Right renal pelvis (tissue), 4 donors: ENCODE results near the gene GPR37L1. TPM values are rescaled to one million over a fixed set of nuclear protein-coding genes. Genes with fewer than 3 reads are reported as not detected.

ENCODE experiments used
- DNase-seq, 4 donors: peaks; one replicate each; pipeline ENCODE4 v3.0.0-alpha.2; 2013; ENCODE audit warnings: low read depth in 4 of 4, low spot score in 3 of 4, missing footprints in 1 of 4
- polyA plus RNA-seq, 4 donors: library from polyadenylated mRNA; unstranded; fragments of 120-200 nt; gene quantifications; one replicate each; pipeline ENCODE4 v1.2.1, GENCODE V29; 2013; ENCODE audit not compliant: insufficient read length in 4 of 4

GPR37L1 gene
- polyA plus RNA-seq, 4 donors: 0.04 to 0.13 (median 0.04) TPM

- no peak for DNase-seq
Measured at GRCh38 chr1:202153284-202153683, 30.6 kb downstream of the GPR37L1 start.

DNA sequence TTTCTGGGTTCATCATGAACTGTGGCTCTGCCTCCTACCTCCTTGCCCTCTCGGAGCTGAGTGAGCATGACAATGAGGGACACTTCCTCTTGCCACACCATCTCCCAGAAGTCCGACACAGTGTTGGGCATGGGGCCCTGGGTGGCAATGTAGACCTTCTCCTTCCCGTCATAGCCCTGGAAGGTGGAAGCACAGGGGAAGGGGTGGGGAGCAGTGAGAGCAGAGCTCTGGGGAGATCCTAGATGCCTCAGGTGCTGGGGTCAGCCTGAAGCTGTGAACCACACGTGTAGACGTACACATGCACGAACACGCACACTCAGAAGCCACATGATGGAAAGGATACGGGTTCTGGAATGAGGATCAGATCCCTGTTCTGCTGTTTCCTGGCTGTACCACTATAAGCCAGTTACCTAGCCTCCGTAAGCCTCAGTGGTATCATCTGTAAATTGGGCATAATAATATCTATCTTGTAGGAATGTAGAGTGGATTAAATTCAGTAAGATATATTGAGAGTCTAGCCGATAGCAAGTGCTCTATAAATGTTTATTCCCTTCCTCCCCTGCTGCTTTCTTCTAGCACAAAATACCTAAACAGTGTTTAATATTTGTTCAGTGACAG lies 31.5 kb downstream of the GPR37L1 start:
- DNase-seq: no peak

DNA sequence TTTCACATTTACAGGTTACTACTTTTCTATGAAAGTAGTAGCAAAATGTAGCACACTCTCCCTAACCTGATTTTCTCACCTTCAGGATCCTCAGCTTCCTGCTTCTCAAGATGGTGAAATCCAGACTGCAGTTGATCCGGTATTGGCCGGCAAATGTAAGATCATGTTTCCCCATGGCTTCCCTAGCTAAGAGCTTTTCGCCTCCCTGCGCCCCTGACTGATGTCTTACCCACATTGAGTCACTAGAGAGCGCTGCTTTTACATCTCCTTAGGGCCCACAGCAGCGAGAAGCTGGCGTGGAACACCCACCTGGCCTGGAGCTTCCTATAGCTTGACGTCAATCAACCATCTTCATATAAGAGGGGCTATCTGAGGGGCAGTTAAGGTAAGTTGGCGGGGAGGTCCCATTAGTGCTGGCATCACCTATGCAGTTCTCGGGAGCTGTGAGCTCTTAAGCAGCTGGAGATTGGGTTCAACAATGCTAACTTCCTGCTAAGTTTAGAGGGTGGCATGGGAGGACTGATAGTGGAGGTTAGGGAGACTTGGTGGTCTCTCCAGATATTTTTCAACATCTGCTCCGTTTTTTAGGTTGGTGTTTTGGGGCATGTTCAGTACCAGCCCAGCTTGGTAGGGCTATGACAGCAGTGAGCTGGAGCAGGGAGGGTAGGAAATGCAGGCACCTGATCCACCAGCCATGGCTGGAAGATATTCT lies 32.2 kb downstream of the GPR37L1 start:
- peak in 2 of 4 donors; percentile 63 to 65 for DNase-seq

GRCh38 chr1:202155478-202156021 lies 32.8 kb downstream of the GPR37L1 start:
- no peak for DNase-seq

- DNase-seq: no peak
Measured at GRCh38 chr1:202156590-202156989, 33.9 kb downstream of the GPR37L1 start.

- DNase-seq: no peak
Measured at GRCh38 chr1:202157945-202158344, 35.2 kb downstream of the GPR37L1 start.

GRCh38 chr1:202158810-202159533 lies 36.3 kb downstream of the GPR37L1 start:
- no peak for DNase-seq

- no peak for DNase-seq
Measured at GRCh38 chr1:202159534-202160371, 37.0 kb downstream of the GPR37L1 start.

DNA sequence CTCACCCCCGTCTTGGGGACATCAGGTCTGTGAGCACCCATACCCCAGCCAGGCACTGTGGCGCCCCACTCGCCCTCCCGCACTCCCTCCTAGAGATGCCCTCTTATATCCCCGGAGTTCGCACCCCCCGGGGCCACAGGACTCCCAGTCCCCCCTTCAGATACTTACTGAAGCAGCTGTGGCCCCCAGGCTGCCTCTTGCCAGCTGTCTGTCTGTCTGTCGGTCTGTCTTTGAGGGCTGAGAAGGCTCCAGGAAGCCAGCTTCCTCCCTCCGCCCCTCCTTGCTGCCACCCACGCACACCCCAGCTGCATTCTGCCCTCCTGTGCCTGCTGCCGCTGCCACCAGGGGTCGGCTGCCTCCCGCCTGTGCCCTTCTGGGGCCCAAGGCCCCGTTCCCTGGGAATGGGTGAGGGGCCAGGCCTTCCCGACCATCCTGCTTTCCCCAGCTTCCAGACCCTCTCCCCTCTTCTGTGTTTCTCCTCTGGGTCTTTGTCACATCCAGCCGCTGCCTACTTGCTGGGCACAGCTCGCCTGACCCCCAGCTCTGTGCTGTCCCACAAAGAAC lies 37.7 kb downstream of the GPR37L1 start, which contains the start of gene PTPN7:
Gene PTPN7, minus strand, starts transcription at position 226 of the 564 bp plus-strand sequence. CDS start 1,200 bp downstream, outside the sequence.
- DNase-seq: no peak

DNA sequence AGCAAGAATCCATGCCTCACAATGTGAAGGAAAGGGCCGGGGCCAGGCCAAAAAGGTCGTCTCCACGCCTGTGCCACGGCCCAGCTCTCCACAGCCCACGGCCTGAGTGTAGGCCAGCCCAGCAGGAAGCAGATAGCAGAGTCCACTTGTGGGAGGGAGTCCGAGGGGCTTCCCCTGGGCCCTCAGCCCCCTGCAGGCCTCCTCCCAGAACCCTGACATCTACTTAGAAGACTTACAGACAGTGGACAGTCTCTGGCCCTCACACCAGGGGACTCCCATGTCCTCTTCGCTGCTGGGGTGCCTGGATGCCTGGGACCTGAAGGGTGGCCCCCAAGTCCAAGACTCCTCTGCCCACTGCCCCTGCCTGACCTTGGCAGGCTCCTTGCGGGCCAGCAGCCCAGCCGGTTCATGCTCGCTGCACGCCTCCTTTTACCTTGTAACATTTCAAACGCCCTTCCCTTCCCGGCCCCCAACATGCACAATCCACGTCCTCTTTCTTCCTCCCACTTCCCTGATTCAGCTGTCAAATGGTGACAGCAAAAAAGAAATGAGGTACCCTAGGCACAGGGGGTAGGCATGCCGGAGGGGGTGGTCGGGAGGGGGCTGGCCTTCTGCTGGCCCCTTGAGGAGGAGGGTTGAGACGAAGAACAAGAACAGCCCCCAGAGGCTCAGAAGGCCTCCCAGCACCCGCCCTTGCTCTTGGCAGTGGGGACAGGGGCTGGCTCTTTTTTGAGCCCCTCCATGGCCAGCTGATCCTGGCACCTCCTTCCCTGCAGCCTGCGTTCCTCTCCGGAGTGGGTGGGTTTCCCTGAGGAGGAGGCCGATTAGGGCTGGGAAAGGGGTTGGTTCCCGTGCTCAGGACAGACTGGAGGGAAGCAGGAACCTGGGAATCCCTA lies 38.7 kb downstream of the GPR37L1 start:
- DNase-seq: no peak

DNA sequence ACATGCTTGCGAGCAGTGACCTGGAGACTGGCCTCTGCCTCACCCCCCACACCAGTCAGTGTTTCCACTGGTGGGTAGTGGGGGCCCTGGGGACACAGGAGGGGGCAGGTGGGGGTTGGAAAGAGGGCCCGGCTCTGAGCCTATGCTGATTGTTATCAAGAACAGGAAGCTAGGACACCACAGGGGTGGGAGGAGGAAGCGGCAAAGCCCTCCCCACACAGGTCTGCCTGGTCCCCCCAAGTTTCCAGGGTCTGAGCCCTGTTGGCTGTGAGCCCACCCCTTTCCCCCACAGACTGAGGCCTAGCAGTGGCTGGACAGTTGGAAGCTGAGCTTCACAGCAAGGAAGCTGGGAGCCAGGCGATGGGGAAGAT lies 39.3 kb downstream of the GPR37L1 start:
- no peak for DNase-seq

- DNase-seq: no peak
Measured at GRCh38 chr1:202162418-202163280, 39.9 kb downstream of the GPR37L1 start.

- no peak for DNase-seq
Measured at GRCh38 chr1:202163281-202164270, 40.9 kb downstream of the GPR37L1 start.

DNA sequence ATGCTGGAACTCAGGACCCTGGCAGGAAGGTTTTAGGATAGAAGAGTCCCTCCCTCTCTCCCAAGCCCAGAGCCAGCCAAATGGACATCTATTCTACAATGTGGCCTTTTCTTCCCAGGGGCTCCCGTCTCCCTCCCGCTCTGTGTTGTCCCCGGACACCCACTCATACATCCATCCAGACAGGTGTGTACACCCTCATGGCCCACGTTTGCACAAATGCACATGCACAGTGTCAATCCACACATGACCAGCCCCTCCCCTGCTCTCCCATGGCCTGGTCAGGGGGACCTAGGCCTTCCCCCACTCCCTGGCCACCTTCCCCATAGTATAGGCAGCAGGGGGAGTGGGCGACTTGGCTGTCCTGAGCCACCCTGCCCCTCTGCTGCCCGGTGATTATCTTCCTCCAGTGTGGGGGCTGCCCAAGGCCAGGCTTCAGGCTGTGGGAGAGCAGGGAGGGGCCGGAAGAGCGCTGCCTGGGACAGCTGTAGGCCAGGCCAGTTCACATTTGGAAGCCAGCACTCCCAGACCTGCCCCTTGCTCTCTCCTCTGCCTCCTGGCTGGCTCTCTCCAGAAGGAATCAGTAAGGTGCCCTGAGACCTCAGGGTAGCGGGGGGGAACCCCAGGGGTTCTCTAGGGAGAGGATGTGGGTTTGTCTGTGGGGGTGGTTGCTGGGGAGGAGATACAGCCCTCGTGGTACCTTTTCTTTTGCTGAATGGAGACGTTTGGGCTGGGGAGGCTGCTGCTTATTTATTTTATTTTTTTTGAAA lies 41.7 kb downstream of the GPR37L1 start:
- DNase-seq: no peak

- no peak for DNase-seq
Measured at GRCh38 chr1:202165267-202165941, 42.7 kb downstream of the GPR37L1 start.
